Esophagus muscularis mucosa (tissue), 4 donors: Measurements from ENCODE around the gene CYTH1.

Experiments used
- EP300 ChIP-seq: sonication (generic); formaldehyde crosslinking; IDR thresholded peaks from one replicate; pipeline ENCODE4 v1.6.1; 2017; ENCODE audit warnings: antibody characterized with exemption
- POLR2A ChIP-seq: fragments of 450-650 bp; IDR thresholded peaks from one replicate; pipeline ENCODE4 v1.6.1; 2017; ENCODE audit warnings: antibody characterized with exemption, moderate library complexity, mild to moderate bottlenecking, low read depth
- POLR2AphosphoS5 ChIP-seq, 2 donors: sonication (generic); formaldehyde crosslinking; IDR thresholded peaks; one replicate each; pipeline ENCODE4 v1.6.1; 2017; ENCODE audit warnings: antibody characterized with exemption in 2 of 2
- TF ChIP-seq, protein P1 (sequence below), 3 experiments: fragments of 200-600 bp in 2 of 3; fragments of 450-650 bp in 1 of 3; sonication (generic) in 2 of 3; IDR thresholded peaks; one replicate each; pipeline ENCODE4 v1.5.1; 2017 to 2019; ENCODE audit warnings: antibody characterized with exemption in 3 of 3, mild to moderate bottlenecking in 2 of 3, moderate library complexity in 1 of 3

DNA sequence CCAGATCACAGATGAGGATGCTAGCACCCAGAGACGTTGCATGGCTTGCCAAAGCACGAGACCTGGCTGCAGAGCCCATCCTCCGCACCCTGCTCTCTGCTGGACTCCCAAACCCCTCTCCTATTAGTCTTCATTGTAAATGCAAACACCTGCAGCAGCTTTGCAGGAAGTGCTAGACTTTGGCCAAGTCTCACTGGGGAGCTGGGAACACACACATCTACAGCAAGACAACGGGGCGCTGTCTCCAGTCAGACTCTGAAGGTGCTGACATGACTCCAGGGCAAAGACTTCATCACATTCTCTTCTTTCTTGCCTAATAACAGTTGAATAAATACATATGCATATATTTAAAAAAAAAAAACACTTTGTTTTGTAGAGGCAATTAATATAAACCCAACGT, 43.8 kb downstream of the CYTH1 start:
- TF ChIP-seq EP300 (no peak), POLR2AphosphoS5 (IDR thresholded peaks at IDR 0.05) (no peak), POLR2A (no peak)
- TF ChIP-seq, protein P1, sequence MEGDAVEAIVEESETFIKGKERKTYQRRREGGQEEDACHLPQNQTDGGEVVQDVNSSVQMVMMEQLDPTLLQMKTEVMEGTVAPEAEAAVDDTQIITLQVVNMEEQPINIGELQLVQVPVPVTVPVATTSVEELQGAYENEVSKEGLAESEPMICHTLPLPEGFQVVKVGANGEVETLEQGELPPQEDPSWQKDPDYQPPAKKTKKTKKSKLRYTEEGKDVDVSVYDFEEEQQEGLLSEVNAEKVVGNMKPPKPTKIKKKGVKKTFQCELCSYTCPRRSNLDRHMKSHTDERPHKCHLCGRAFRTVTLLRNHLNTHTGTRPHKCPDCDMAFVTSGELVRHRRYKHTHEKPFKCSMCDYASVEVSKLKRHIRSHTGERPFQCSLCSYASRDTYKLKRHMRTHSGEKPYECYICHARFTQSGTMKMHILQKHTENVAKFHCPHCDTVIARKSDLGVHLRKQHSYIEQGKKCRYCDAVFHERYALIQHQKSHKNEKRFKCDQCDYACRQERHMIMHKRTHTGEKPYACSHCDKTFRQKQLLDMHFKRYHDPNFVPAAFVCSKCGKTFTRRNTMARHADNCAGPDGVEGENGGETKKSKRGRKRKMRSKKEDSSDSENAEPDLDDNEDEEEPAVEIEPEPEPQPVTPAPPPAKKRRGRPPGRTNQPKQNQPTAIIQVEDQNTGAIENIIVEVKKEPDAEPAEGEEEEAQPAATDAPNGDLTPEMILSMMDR (IDR thresholded peaks at IDR 0.05), result no peak
